HL-60 (cell line): ENCODE measurements around the gene FAM184B.

Source experiments
- DNase-seq, 2 experiments: peaks; one replicate each; pipeline ENCODE4 v3.0.0-alpha.2; 2010 to 2020; ENCODE audit warnings: low read depth in 1 of 2, low spot score in 1 of 2
- H3K27ac ChIP-seq: fragments of 250-450 bp; sonication (Bioruptor Pico); replicated peaks from 2 replicates; pipeline ENCODE4 v1.5.1; 2020; ENCODE audit warnings: mild to moderate bottlenecking, moderate library complexity
- H3K27me3 ChIP-seq: fragments of 250-450 bp; sonication (Bioruptor Pico); 2 replicates; pipeline ENCODE4 v1.5.1; 2021; ENCODE audit warnings: mild to moderate bottlenecking, moderate library complexity; ENCODE audit not compliant: insufficient read depth, poor library complexity, severe bottlenecking
- H3K4me3 ChIP-seq: replicated peaks from 2 replicates; pipeline ENCODE4 v1.5.1; 2011; ENCODE audit warnings: mild to moderate bottlenecking, control low read depth, low read length; ENCODE audit not compliant: insufficient read depth
- GABPA ChIP-seq: IDR thresholded peaks from 2 replicates; pipeline ENCODE4 v1.6.1; 2012; ENCODE audit warnings: low read depth
- POLR2AphosphoS5 ChIP-seq: IDR thresholded peaks from 2 replicates; pipeline ENCODE4 v1.6.1; 2012; ENCODE audit warnings: low read depth
- SPI1 ChIP-seq: IDR thresholded peaks from 2 replicates; pipeline ENCODE4 v1.6.1; 2012; ENCODE audit warnings: low read depth, mild to moderate bottlenecking, borderline replicate concordance
- TF ChIP-seq, protein P1 (sequence below): IDR thresholded peaks from 2 replicates; pipeline ENCODE4 v1.6.1; 2012; ENCODE audit warnings: low read depth; ENCODE audit not compliant: insufficient replicate concordance
- TF ChIP-seq, protein P2 (sequence below): IDR thresholded peaks from one replicate; pipeline ENCODE4 v1.5.1; 2011; ENCODE audit warnings: low read length, control low read depth, inconsistent platforms; ENCODE audit not compliant: insufficient read depth

The FAM184B gene

DNA sequence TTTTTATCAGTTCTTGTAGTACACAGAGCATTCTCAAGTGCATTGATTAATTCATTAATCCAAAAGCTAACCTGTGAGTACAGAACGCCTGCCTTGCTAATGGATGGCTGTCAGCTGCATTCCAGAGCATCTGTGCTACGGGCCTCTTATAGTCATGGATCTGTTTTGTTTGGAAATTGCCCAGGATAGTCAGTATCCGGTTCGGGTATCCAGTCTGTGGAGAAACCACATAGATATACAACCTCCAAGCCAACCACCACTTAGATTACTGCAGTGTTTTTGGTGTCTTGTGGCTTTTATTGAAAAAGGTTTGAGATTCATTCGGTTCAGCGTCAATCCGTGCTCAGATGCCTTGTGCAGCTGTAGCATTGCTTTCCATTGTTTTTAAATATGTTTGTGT is 200.5 kb downstream of the FAM184B start:
- Histone ChIP-seq H3K27me3 (no peaks in the 10 kb centered on the region), H3K4me3 (no peak overlapping the region), H3K27ac (no peak overlapping the region)
- TF ChIP-seq, protein P1, sequence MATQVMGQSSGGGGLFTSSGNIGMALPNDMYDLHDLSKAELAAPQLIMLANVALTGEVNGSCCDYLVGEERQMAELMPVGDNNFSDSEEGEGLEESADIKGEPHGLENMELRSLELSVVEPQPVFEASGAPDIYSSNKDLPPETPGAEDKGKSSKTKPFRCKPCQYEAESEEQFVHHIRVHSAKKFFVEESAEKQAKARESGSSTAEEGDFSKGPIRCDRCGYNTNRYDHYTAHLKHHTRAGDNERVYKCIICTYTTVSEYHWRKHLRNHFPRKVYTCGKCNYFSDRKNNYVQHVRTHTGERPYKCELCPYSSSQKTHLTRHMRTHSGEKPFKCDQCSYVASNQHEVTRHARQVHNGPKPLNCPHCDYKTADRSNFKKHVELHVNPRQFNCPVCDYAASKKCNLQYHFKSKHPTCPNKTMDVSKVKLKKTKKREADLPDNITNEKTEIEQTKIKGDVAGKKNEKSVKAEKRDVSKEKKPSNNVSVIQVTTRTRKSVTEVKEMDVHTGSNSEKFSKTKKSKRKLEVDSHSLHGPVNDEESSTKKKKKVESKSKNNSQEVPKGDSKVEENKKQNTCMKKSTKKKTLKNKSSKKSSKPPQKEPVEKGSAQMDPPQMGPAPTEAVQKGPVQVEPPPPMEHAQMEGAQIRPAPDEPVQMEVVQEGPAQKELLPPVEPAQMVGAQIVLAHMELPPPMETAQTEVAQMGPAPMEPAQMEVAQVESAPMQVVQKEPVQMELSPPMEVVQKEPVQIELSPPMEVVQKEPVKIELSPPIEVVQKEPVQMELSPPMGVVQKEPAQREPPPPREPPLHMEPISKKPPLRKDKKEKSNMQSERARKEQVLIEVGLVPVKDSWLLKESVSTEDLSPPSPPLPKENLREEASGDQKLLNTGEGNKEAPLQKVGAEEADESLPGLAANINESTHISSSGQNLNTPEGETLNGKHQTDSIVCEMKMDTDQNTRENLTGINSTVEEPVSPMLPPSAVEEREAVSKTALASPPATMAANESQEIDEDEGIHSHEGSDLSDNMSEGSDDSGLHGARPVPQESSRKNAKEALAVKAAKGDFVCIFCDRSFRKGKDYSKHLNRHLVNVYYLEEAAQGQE, result no peak
- TF ChIP-seq, protein P2, sequence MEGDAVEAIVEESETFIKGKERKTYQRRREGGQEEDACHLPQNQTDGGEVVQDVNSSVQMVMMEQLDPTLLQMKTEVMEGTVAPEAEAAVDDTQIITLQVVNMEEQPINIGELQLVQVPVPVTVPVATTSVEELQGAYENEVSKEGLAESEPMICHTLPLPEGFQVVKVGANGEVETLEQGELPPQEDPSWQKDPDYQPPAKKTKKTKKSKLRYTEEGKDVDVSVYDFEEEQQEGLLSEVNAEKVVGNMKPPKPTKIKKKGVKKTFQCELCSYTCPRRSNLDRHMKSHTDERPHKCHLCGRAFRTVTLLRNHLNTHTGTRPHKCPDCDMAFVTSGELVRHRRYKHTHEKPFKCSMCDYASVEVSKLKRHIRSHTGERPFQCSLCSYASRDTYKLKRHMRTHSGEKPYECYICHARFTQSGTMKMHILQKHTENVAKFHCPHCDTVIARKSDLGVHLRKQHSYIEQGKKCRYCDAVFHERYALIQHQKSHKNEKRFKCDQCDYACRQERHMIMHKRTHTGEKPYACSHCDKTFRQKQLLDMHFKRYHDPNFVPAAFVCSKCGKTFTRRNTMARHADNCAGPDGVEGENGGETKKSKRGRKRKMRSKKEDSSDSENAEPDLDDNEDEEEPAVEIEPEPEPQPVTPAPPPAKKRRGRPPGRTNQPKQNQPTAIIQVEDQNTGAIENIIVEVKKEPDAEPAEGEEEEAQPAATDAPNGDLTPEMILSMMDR, result no peak
- TF ChIP-seq SPI1 (no peak), POLR2AphosphoS5 (no peak), GABPA (no peak)
- DNase-seq, result no peak
